UCSD-AML1 (cell line): ENCODE data around the gene ZC3H7B.
"Not testable (repeated sequence)": the region's sequence is repeated elsewhere in the genome, so short reads cannot be mapped to it uniquely, and the experiment has no call there.

ENCODE experiments used
- DNase-seq: peaks from one replicate; lab custom pipeline; 2025; ENCODE audit not compliant: unreplicated experiment; lab: John Stamatoyannopoulos, UW

The ZC3H7B gene

DNA sequence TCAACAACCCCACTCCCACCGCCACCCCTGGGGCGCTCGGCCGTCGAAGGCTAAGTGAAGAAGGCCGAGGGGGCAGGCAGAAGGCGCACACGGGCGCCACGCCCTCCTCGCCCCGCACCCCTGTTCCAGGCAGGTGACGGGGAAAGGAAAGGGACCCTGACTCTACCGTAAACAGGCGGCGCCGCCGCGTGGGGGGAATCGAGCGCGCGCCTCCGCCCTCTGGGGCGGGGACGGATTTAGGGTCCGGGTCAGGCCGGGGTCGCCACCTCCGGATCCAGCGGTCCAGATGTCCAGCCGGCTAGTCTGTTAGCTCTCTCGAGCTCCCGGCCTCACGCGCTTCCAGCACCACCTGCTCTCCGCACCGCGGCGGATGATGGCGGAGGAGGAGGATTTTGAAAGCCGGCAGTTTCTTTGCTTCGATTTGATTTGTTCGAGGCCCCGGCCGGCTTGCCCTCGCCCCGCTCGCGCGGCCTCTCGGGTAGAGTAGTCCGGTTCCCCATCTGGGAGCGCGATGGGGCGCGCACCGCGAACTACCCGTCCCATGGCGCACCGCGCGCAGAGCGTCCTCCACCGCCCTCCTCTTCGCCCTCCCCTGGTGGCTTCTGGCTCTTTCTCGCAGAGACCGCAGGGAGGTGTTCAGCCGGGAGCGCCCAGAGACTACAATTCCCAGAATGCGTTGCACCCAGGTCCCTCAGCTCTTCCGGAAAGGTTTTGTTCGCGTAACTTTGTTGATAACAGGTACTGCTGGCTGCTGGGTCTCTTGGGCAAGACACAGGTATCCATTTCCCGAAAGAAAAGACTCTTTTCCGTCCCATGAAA lies 15.3 kb upstream of the ZC3H7B start, which contains the start of gene RANGAP1:
RANGAP1 (minus strand) TSS at position 368 of the 819 bp plus-strand sequence. CDS start 5,143 bp downstream, outside the sequence.
- DNase-seq, result peak; percentile 99

DNA sequence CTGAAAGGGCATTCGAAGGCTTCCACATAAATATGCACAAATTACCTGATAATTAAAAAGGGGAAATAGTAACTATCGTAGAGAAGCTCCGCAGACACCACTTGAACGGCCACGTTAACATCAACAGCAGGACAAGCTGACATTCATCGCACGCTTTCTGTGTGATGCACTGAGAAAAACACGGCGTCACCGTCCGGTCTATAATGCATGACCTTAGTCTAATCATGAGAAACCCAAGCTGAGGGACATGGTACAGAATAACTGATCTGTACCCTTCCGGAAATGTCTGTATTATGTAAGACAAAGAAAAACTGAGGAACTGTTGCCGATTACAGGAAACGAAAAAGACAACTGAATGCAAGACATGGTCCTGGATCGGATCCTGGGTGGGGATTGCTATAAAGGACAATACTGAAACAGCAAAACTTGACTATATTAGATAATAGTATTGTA lies 14.7 kb upstream of the ZC3H7B start:
- peak; percentile 66 for DNase-seq

DNA sequence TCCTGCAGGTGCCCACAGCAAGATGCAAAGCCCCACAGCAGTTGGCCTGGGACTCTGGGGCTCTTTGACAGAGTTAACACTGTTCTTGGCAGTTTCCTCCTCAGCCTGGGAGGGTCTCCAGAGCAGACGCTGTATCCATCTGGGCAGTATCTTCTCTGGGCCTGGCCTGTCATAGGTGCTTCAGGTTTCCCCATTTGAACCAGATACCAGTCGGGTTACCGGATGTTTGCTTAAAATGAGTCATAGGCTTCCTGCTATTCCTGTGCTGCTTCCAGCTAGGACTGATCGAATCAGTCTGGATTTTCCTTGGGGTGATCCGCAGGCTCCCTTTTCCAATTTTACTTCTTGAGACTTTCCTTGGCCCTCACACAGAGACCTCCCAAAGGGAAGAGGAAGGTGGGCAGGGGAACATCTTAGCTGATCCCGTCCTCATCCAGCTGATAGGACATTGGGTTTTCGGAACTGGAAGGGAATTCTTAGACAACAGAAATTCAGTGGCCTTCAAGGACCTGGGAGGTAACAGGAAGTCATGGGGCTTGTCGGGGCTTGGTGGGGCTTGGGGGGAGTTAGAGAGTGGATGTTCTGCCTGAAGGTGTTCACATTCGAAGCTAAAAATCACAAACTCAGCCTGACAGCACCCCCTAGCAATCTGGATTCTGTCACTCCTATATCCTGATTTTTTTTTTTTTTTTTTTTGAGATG lies 12.9 kb upstream of the ZC3H7B start:
- no peak for DNase-seq

DNA sequence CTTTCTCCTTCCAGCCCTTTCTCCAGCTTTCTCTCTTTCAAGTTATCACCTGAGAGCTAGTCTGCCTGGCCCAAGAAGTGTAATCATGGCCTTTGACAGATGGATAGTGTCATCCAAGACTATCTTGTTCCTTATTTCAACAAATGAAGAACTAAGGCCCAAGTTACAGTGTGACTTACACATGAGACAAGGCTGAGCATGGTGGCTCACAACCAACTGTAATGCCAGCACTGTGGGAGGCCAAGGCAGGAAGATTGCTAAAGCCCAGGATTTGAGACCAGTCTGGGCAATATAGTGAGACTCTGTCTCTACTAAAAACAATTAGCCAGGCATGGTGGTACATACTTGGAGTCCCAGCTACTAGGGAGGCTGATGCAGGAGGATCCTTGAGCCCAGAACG lies 11.7 kb upstream of the ZC3H7B start:
- DNase-seq, result no peak

DNA sequence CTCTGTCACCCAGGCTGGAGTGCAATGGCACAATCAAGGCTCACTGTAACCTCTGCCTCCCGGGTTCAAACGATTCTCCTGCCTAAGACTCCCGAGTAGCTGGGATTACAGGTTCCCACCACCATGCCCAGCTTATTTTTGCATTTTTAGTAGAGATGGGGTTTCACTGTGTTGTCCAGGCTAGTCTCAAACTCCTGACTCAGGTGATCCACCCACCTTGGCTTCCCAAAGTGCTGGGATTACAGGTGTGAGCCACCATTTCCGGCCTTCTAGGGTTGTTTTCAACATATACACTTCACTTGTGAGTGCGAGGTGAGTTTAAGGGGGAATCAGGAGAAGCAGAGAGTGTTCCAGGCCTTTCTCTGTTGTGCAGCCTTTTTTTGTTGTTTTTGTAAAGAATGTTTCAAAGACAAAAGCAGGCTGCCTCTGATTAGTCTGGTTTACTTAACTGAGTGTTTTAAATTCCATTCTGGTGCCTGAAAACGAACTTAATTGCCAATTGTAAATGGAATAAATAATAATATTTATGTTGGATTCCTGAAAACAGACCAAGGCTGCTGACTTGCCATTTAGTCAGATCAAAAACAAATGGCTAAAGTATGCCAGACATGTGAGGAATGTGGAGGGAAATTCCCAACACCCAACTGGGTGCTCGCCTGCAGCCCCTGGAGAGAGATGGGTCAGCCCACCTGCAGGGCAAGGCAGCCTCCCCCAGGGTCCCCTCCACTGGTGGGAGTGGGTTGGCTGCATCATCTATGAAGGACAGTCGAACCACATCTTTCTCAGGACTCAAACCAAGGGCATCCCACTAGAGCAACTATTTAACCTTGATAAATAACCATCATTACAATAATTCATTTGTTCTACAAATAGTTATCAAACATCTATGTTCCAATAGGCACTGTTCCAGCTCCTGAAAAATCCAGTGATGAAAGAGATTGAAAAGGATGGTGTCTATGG lies 10.8 kb upstream of the ZC3H7B start:
- DNase-seq, result no peak

DNA sequence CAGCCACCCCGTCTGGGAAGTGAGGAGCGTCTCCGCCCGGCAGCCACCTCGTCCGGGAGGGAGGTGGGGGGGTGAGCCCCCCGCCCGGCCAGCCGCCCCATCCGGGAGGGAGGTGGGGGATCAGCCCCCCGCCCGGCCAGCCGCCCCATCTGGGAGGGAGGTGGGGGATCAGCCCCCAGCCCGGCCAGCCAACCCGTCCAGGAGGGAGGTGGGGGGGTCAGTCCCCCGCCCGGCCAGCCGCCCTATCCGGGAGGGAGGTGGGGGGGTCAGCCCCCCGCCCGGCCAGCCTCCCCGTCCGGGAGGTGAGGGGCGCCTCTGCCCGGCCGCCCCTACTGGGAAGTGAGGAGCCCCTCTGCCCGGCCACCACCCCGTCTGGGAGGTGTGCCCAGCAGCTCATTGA lies 6.5 kb upstream of the ZC3H7B start:
- not testable (repeated sequence) for DNase-seq

DNA sequence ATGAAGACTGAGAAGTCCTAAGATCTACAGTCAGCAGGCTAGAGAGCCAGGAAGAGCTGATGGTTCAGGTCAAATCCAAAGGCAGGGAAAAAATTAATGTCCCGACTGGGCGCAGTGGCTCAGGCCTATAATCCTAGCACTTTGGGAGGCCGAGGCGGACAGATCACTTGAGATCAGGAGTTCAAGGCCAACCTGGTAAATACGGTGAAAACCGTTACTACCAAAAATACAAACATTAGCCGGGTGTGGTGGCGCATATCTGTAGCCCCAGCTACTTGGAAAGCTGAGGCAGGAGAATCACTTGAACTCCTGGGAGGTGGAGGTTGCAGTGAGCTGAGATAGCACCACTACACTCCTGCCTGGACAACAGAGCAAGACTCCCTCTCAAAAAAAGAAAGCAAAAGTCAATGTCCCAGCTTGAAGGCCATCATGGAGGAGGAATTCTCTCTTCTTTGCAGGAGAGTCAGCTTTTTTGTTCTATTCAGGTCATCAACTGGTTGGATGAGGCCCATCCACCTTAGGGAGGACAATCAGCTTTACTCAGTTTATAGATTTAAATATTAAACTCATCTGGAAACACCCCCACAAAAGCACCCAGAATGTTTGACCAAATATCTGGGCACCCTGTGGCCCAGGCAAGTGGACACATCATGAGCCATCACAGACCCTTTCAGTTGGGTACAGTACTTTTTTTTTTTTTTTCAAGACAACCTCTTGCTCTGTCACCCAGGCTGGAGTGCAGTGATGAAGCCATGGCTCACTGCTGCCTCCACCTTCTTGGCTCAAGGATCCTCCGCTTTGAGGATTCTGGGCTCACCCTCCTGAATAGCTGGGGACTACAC lies 4.3 kb upstream of the ZC3H7B start:
- no peak for DNase-seq

DNA sequence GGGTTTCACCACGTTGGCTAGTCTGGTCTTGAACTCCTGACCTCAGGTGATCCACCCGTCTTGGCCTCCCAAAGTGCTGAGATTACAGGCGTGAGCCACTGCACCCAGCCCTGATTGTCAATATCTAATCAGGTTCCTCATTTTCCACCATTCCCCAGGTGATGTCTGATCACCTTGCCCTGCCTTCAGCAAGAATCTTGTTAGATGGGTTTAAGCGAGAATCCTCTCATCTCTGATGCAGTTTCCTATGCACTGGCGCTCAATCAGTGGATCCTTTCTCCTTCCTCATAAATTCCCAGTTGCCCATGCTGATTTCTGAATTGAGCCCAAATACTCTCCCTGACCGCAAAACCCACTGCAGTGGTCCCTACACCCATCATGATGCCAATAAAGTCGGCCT lies 664 bp upstream of the ZC3H7B start:
- no peak for DNase-seq

DNA sequence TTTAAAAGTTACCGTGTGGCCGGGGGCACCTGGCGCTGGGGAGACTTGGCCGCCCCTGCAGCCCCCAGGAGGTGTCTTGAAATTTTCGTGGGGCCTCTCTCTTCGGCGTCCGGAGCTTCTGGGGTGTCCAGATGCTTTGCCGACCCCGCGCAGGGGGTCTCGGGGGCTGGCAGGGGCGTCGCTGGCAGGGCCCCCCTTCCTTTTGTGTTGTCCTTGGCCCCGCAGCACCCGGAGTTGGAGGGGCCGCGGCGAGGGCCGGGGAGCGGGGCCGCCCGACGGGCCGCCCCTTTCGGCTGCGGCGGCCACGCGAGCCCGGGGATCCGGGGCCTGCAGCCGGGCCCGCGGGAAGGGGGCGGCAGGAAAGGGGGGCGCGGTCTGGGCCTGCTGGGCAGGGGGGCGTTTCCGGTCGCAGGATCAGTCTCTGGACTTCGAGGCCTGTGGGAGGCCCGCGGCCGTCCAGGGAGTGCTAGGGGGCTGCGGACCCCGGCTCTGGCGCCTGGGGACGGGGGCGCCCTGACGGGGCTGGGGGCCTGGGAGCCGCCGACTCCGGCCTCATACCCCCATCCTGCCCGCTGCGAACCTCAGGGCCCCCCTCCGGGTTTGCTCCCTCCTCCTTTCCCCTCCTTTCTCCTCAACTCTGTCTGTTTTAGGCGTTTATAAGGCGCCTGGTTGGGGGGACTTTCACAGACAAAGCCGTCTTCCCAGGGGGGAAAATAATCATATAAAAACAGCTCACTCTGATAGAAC lies 869 bp downstream of the ZC3H7B start:
- DNase-seq, result no peak

DNA sequence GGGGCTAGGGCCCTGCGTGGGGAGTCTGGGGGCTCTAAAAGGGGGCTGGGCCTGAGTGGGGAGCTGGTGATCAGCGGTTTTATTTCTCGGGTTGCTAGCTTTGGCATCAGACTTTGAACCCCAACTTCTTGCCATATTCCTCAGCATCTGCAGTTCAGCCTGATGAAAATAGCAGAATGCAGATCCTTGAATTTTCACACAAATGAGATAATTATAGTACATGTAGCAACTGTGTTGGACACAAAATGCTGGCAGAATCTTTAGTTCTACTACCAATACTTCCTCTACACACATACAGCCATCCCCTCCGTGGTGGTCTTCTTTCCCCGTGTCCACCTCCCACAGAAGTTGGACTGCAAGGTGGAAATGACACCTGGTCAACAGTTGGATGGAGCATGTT lies 1.5 kb downstream of the ZC3H7B start:
- DNase-seq, result no peak

DNA sequence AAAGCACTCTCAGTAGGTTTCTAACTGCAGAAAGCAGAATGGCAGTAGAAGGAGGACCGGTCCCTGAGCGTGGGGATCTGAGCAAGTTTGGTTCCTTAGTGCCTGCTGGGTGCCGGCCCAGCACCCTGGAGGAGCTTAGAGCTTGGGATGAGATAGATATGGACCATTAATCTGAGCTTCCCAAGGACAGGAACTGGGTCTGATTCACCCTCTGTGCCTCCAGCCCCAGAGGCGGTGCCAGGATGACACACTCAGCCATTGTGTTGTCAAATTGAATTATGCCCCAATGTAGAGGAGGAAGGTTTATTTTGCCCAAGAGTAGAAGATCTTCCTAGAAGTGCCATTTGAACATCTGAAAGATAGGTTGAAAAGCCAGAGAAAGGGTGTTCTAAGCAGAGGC lies 4.3 kb downstream of the ZC3H7B start:
- no peak for DNase-seq

DNA sequence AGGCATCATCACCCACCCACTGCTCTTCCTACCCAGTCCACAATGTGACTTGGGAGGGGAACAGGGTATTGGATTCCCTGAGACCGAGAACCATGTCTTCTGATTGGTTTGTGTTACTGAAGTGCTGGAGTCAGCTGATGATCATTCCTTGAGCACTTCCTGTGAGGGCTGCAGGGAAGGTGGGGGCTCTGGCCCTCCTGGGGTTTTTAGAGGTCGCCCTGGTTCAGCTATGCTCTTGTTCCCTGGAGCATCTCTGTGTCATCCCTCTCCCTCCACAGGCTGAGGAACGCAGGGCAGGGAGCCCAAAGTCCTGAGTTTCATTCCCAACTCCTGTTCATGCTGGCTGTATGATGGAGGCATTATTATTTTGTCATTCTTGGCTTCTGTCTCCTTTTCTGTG lies 6.7 kb downstream of the ZC3H7B start:
- no peak for DNase-seq

DNA sequence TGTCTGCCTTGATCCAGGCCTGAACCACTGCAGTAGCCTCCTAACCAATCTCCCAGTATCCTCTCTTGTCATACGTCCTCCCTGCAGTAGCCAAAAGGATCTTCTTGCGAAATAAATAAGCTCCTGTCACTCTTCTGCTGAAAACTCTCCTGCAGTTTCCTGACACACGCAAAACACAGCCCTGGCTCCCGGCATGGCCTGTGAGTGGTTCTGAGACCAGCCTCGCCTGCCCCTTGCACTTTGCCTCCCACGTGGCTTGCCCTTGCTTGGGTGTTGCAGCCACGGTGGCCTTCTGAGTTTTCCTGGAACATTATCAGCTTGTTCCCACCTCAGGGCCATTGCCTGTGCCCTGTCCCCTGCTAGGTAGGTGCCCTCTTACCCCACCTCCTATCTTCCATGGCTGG lies 7.2 kb downstream of the ZC3H7B start:
- DNase-seq, result no peak

DNA sequence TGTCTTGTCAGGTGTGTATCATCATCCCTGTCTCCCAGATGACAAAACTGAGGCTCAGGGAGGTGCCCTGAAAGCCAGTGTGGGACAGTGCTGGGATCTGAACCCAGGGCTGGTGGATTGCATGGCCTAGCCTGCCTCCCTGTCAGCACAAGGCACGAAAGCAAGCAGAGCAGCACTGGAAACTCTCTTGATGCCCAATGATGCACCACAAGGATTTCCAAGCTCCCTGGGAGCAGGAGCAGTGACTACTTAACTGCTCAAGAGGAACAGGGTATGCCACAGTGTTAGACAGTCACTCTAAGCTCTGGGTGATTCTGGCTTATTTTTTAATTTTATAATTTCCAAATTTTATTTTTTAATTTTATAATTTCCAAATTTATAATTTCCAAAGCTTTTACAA lies 9.0 kb downstream of the ZC3H7B start:
- no peak for DNase-seq

DNA sequence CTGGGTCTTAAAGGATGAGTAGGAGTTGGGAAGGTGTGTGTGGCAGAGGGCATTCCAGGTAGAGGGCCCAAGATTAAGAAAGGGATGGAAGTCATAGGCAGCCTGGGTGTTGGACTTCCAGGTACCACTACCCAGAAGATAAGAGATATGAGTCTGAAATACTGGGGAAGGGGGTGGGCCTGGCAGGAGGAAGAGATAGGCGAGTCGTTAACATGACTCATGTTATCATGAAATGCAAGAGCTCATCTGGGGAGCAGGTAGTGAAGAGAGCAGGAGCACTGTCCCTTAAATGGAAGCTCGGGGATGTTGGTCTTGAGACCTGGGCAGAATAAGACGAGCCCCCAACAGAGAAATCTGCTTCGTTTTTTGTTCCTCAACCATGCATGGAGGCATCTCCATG lies 10.2 kb downstream of the ZC3H7B start:
- no peak for DNase-seq

DNA sequence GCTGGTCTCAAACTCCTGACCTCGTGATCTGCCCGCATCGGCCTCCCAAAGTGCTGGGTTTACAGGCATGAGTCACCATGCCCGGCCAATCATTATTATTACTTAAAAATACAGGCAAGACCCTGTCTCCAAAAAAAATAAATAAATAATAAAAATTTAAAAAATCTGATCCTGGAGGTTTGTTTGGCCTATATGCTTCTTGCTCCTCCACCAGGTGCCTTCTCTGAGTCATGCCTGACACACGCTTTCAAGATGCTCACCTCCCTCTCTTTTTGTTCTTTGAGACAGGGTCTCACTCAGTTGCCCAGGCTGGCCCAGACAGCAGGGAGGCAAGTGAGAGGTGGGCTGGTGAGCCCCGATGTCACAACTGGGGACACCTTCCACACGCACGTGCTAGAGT lies 13.5 kb downstream of the ZC3H7B start:
- DNase-seq, result no peak

DNA sequence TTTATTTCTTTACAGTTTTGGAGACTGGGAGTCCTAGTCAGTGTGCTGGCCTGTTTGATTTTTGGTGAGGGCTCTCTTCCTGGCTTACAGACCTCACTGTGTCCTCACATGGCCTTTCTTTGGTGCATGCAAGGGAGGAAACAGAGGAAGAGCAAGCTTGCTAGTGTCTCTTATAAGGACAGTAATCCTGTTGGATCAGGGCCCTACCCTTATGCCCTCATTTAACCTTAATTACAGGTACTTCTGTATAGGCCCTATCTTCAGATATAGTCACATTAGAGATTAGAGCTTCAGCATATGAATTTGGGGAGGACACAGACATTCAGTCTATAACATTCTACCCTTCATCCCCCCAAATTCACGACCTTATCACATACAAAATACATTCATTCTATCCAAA lies 14.3 kb downstream of the ZC3H7B start:
- DNase-seq, result no peak

DNA sequence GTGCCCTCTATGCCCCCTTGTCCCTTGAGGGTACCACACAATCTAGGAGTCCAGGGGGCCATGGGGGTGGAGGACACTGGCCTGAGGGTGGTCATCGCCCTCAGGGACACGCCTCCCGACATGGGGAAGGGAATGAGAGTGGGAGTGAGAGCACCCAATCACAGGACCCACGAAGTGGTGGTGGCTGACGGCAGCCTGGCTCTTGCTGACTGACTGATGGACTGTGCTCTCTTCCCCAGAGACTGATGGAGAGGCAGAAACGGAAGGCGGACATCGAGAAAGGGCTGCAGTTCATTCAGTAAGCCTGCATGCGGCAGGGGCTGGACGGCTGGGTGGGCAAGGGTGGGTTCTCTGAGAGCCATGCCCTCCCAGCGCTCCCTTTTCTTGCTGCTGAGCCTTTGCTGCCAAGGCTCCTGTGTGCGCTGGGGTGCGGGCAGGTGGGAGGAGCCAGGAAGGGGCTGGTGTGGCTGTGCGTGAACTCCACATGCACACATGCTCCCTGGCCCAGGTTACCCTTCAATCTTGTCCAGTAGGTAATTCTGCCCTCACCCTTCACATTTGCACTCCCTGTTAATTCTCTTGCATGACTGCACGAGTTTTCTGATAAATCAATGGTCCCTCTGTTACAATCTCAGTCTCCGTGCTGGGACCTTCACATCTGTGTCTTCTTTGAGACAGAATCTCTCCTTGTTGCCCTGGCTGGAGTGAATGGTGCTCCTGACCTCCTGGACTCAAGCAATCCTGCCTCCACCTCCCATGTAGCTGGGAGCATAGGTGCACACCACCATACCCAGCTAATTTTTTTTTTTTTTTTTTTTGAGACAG lies 19.3 kb downstream of the ZC3H7B start:
- no peak for DNase-seq
